H1 (cell line): ENCODE results near the gene LUC7L3.

ENCODE experiments used
- CHD1 ChIP-seq: IDR thresholded peaks from 2 replicates; pipeline ENCODE4 v1.6.1; 2012; ENCODE audit warnings: low read depth, low read length, improper control_type of control experiment
- EP300 ChIP-seq, 2 experiments: IDR thresholded peaks; 1 replicate in 1 of 2; 2 replicates in 1 of 2; pipeline ENCODE4 v1.6.1; 2011 to 2012; ENCODE audit warnings: low read depth in 2 of 2, low read length in 2 of 2, mild to moderate bottlenecking in 2 of 2, borderline replicate concordance in 1 of 2, inconsistent platforms in 1 of 2, moderate library complexity in 1 of 2
- EZH2 ChIP-seq: fragments of 200-600 bp; sonication (generic); IDR thresholded peaks from 2 replicates; pipeline ENCODE4 v1.7.1; 2012; ENCODE audit warnings: low read depth, mild to moderate bottlenecking, moderate library complexity, low read length, inconsistent platforms; ENCODE audit not compliant: severe bottlenecking
- GTF2F1 ChIP-seq: IDR thresholded peaks from 2 replicates; pipeline ENCODE4 v1.6.1; 2012; ENCODE audit warnings: low read depth, low read length, improper control_type of control experiment, borderline replicate concordance
- KDM5A ChIP-seq: fragments of 200-600 bp; IDR thresholded peaks from 2 replicates; pipeline ENCODE4 v1.7.1; 2012; ENCODE audit warnings: mild to moderate bottlenecking, low read length, inconsistent platforms, mixed read lengths
- POLR2A ChIP-seq, 2 experiments: IDR thresholded peaks; 1 replicate in 1 of 2; 2 replicates in 1 of 2; pipeline ENCODE4 v1.6.1; 2011; ENCODE audit warnings: low read depth in 2 of 2, low read length in 2 of 2, mild to moderate bottlenecking in 2 of 2; ENCODE audit errors: control extremely low read depth in 1 of 2
- RFX5 ChIP-seq: IDR thresholded peaks from 2 replicates; pipeline ENCODE4 v1.6.1; 2011; ENCODE audit warnings: low read depth, low read length, improper control_type of control experiment, borderline replicate concordance
- SP2 ChIP-seq: IDR thresholded peaks from 2 replicates; pipeline ENCODE4 v1.6.1; 2012; ENCODE audit warnings: mild to moderate bottlenecking, low read length, inconsistent platforms
- TAF1 ChIP-seq: IDR thresholded peaks from 2 replicates; pipeline ENCODE4 v1.6.1; 2011; ENCODE audit warnings: mild to moderate bottlenecking, low read depth, low read length
- TF ChIP-seq, protein P1 (sequence below), 3 experiments: IDR thresholded peaks; 1 replicate in 2 of 3; 2 replicates in 1 of 3; pipeline versions ENCODE4 v1.5.1 to v1.6.1; 2011; ENCODE audit warnings: low read length in 3 of 3, mild to moderate bottlenecking in 3 of 3, inconsistent platforms in 2 of 3, low read depth in 1 of 3, moderate library complexity in 1 of 3; ENCODE audit not compliant: insufficient read depth in 1 of 3; ENCODE audit errors: control extremely low read depth in 1 of 3

DNA sequence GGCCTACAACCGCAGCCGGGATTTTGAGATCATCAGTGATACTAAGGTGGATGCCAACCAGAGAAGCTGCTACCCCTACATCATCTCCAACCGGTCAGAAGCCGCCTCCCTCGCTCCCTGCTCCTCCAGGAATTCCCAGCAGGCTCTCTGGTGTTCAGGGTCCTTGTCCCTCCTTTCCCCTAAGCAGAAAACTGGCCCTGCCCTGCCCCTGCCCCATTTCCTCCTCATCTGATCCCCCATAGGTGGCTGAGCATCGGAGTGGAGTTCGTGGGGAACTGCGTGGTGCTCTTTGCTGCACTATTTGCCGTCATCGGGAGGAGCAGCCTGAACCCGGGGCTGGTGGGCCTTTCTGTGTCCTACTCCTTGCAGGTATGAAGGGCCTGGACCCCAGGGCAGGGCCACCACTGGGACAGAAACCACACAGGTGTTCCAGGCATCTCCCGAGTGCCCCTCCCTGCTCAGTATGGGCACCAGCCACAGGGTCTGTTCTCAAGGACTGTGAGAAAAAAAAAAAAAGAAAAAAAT is 41.5 kb upstream of the LUC7L3 start:
- TF ChIP-seq, protein P1, sequence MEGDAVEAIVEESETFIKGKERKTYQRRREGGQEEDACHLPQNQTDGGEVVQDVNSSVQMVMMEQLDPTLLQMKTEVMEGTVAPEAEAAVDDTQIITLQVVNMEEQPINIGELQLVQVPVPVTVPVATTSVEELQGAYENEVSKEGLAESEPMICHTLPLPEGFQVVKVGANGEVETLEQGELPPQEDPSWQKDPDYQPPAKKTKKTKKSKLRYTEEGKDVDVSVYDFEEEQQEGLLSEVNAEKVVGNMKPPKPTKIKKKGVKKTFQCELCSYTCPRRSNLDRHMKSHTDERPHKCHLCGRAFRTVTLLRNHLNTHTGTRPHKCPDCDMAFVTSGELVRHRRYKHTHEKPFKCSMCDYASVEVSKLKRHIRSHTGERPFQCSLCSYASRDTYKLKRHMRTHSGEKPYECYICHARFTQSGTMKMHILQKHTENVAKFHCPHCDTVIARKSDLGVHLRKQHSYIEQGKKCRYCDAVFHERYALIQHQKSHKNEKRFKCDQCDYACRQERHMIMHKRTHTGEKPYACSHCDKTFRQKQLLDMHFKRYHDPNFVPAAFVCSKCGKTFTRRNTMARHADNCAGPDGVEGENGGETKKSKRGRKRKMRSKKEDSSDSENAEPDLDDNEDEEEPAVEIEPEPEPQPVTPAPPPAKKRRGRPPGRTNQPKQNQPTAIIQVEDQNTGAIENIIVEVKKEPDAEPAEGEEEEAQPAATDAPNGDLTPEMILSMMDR (IDR thresholded peaks at IDR 0.05; ENCODE audit: control extremely low read depth in 1 of 3, insufficient read depth in 1 of 3, low read depth in 1 of 3, low read length in 3 of 3): no peak
- TF ChIP-seq POLR2A (IDR thresholded peaks at IDR 0.05; ENCODE audit: control extremely low read depth in 1 of 2, low read depth in 2 of 2, low read length in 2 of 2) (no peak), RFX5 (no peak), EZH2 (no peak), GTF2F1 (no peak), KDM5A (no peak), SP2 (no peak), CHD1 (no peak), EP300 (IDR thresholded peaks at IDR 0.05; ENCODE audit: borderline replicate concordance in 1 of 2, low read depth in 2 of 2, low read length in 2 of 2) (no peak), TAF1 (no peak)
